ENCODE measurements around the gene NIPAL3.
"Not testable (repeated sequence)": the region's sequence is repeated elsewhere in the genome, so short reads cannot be mapped to it uniquely, and the experiment has no call there.

The NIPAL3 gene

DNA sequence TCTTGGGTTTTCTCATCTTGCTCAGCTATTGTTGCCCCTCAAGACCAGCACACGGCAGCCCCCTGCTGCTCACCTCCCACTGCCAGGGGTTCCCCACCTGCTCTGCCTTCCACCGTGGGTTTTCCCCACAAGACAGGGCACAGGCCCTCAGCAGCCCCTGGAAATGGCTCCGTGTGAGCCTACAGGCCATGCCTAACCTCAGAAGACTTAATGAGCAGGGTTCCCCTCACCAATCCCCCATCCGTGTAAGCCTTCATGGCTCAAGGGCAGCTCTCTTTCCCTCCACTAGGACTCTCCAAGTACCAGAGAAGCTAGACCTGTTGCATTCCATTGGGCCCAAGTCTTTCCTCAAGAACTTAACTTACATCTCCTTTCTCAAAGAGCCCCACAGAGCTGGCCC is 68.6 kb downstream of the NIPAL3 start:
- in situ Hi-C loops (cut with MboI; ENCODE audit: low sequenced_read_pairs): no loop called here

DNA sequence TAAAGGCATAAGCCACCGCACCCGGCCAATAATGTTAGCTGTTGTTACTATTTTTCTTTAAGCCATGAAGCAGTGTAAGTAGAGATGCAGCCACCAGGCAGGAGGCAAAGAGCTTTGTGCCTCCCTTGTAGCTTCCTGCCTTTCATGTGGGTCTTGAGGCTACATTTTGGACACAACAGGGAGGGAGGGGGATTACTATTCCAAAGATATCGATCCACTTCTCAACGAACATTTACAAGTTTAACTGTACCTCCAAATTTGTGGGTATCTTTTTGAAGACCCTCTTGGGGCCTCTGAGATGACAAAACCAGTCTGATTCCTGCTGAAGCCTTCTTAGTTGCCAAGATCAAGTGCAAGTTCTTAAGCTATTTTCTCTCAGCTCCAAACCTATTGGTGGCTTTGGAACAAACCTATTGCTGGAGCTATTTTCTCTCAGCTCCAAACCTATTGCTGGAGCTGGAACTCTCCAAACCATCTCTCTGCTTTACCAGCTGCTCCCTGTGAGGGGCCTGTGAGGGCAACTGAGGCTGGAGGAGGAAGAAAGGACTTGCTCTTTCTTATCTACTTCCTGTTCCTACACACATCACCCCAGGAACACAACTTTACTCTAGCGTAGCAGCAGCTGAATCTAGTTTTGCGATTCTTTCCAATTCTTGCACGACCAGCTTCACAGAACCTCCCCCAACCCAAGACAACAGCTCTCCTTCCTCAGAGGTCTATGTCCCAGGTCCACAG is 70.9 kb downstream of the NIPAL3 start:
- in situ Hi-C loops (cut with MboI; ENCODE audit: low sequenced_read_pairs): no loop called here

- in situ Hi-C loops (cut with MboI; ENCODE audit: low sequenced_read_pairs): no loop called here
Measured at GRCh38 chr1:24487455-24487854, 71.9 kb downstream of the NIPAL3 start.

- in situ Hi-C loops (cut with MboI; ENCODE audit: low sequenced_read_pairs): not testable (repeated sequence)
Measured at GRCh38 chr1:24488159-24488558, 72.6 kb downstream of the NIPAL3 start.

- in situ Hi-C loops (cut with MboI; ENCODE audit: low sequenced_read_pairs): no loop called here
Measured at GRCh38 chr1:24489674-24490073, 74.1 kb downstream of the NIPAL3 start.

- in situ Hi-C loops (cut with MboI; ENCODE audit: low sequenced_read_pairs): no loop called here
Measured at GRCh38 chr1:24490101-24490781, 74.6 kb downstream of the NIPAL3 start.

- in situ Hi-C loops (cut with MboI; ENCODE audit: low sequenced_read_pairs): no loop called here
Measured at GRCh38 chr1:24491577-24492360, 76.2 kb downstream of the NIPAL3 start.

DNA sequence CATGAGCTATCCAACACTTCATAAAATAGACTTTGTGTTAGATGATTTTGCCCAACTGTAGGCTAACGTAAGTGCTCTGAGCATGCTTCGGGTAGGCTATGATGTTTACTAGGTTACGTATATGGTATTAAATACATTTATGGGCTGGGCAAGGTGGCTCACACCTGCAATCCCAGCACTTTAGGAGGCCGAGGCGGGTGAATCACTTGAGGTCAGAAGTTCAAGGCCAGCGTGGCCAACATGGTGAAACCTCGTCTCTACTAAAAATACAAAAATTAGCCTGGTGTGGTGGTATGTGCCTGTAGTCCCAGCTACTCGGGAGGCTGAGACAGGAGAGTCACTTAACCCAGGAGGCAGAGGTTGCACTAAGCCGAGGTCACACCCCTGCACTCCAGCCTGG is 77.3 kb downstream of the NIPAL3 start:
- in situ Hi-C loops (cut with MboI; ENCODE audit: low sequenced_read_pairs): not testable (repeated sequence)

DNA sequence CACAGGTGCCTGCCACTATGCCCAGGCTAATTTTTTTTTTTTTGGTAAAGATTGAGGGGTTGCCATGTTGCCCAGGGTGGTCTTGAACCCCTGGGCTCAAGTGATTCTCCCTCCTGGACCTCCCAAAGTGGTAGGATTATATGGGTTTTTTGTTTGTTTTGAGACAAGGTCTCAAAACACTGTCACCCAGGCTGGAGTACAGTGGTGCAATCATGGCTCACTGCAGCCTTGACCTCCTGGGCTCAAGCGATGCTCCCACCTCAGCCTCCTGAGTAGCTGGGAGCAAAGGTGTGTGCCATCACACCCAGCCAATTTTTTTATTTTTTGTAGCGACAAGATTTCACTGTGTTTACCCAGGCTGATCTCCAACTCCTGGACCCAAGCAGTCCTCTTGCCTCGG is 78.2 kb downstream of the NIPAL3 start:
- in situ Hi-C loops (cut with MboI; ENCODE audit: low sequenced_read_pairs): no loop called here

- in situ Hi-C loops (cut with MboI; ENCODE audit: low sequenced_read_pairs): no loop called here
Measured at GRCh38 chr1:24498589-24498988, 83.0 kb downstream of the NIPAL3 start.

- in situ Hi-C loops (cut with MboI; ENCODE audit: low sequenced_read_pairs): no loop called here
Measured at GRCh38 chr1:24500448-24501048, 84.9 kb downstream of the NIPAL3 start.

DNA sequence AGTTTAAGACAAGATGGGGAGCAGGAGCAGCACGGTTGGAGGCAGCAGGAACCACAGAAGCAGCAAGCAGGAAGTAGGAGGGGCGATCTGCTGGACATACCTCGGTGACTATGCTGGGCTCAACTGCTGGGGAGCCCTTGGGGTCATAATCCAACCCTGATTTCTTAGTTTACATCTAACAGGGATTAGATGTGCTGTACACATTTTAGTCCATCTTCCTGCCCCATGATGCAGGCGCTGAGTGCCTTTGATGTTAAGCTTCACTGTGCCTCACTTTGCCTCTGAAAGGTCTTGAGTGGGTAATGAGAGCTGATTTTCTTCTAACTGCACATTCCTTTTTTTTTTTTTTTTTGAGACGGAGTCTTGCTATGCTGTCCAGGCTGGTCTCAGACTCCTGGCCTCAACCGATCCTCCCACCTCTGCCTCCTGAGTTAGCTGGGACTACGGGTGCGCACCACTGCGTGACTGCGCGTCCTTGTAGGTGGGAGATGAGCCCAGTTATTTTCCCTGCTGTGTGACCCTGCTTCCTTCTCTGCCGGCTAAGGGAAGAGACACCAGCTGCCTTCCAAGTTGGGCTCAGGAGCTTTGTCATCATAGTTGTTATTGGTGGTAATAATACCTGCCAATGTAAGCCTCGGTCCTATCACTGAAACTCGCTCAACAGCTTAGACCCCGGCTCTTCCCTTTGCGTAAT is 85.9 kb downstream of the NIPAL3 start:
- in situ Hi-C loops (cut with MboI; ENCODE audit: low sequenced_read_pairs): no loop called here

DNA sequence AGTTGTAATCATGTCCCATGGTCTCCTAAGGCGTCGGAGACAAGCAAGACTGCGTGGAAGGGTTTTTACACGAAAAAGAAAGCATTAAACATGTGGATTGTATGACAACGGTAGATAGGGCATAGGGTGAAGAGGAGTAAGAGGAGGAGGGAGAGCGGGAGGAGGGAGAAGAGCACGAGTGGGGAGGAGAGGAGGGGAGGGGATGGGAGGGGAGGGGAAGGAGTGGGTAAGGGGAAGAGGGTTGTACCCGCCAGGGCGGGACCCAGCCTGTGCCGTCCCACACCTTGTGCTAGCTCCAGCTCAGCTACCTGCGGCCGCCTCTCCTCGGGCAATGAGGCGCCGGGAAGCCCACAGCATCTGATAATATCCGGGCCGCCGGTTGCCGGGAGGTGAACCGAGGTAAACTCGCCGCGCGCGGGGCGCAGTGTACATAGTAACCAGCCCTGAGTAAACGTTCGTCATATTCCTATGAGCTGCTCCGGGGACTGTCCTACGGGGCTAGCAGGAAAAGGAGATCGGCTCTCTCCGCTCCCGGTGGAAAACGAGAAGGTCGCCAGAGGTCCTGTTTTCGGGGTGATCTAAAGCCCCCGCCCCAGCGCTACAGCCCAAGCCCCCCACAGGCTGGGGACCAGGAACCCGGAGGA is 86.6 kb downstream of the NIPAL3 start:
- in situ Hi-C loops (cut with MboI; ENCODE audit: low sequenced_read_pairs): no loop called here

DNA sequence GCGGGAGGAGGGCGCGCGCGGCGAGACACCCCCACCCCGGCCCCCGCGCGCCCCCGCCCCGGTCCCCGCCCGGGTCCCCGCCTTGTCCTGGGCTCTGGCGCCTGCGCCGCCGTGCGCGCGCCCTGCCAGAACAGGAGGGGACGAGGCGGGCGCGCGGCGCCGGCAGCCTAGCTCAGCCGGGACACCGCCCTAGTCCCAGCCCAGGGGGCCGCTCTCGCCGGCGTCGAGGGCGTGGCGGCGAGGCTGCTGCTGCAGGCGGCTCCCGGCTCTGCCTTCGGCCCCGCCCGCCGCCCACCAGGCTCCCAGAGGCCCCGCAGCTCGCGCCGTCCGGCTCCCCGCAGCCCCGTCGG is 87.1 kb downstream of the NIPAL3 start, which contains the start of gene RCAN3:
RCAN3 (plus strand) TSS at position 128 of the 350 bp plus-strand sequence. CDS start 11,537 bp downstream, outside the sequence.
- in situ Hi-C loops (cut with MboI; ENCODE audit: low sequenced_read_pairs): no loop called here

GRCh38 chr1:24503059-24503751 is 87.6 kb downstream of the NIPAL3 start:
- in situ Hi-C loops (cut with MboI; ENCODE audit: low sequenced_read_pairs): no loop called here

GRCh38 chr1:24503870-24504523 is 88.4 kb downstream of the NIPAL3 start:
- in situ Hi-C loops (cut with MboI; ENCODE audit: low sequenced_read_pairs): no loop called here

- in situ Hi-C loops (cut with MboI; ENCODE audit: low sequenced_read_pairs): no loop called here
Measured at GRCh38 chr1:24504560-24504959, 89.0 kb downstream of the NIPAL3 start.

GRCh38 chr1:24505816-24506215 is 90.2 kb downstream of the NIPAL3 start:
- in situ Hi-C loops (cut with MboI; ENCODE audit: low sequenced_read_pairs): no loop called here
